B cell (primary cell): Measurements from ENCODE around the gene SLC25A13. TPM values are rescaled to one million over a fixed set of nuclear protein-coding genes. Genes with fewer than 3 reads are reported as not detected.

ENCODE experiments used
- ATAC-seq: fragments of 200-7000 bp; cut with Tn5 transposase; one replicate; pipeline ENCODE4 v1.10.0; 2021; ENCODE audit warnings: low read depth, mild to moderate bottlenecking, moderate number of reproducible peaks, moderate library complexity
- CTCF ChIA-PET: fragments of 350-600 bp; sonication (Branson Sonifier 250); formaldehyde crosslinking; loops from one replicate; lab custom pipeline; 2021; ENCODE audit warnings: antibody characterized with exemption, inconsistent platforms; lab: Charles Lee
- POLR2A ChIA-PET: fragments of 350-600 bp; sonication (Branson Sonifier 250); formaldehyde crosslinking; loops from one replicate; lab custom pipeline; 2021; ENCODE audit warnings: antibody characterized with exemption; lab: Charles Lee
- DNase-seq: peaks from one replicate; pipeline ENCODE4 v3.0.0; 2013
- H2AFZ ChIP-seq: 2 replicates; pipeline ENCODE4 v1.6.1; 2012; ENCODE audit warnings: mild to moderate bottlenecking, low read depth, low read length; ENCODE audit not compliant: insufficient read depth, poor library complexity, severe bottlenecking
- H3K27ac ChIP-seq, 2 donors: 1 replicate in 1 of 2; 2 replicates in 1 of 2; pipeline ENCODE4 v1.5.1; 2012 to 2013; ENCODE audit warnings: low read length in 2 of 2, mild to moderate bottlenecking in 2 of 2, moderate library complexity in 1 of 2
- H3K27me3 ChIP-seq, 4 experiments: fragments of 200-600 bp in 1 of 4; sonication (generic) in 1 of 4; replicated peaks in 1 of 4; 1 replicate in 2 of 4; 2 replicates in 2 of 4; pipeline versions ENCODE4 v1.6.1 to v1.7.0; 2013 to 2016; ENCODE audit warnings: low read length in 3 of 4, mild to moderate bottlenecking in 2 of 4, mixed read lengths in 1 of 4, moderate library complexity in 1 of 4; ENCODE audit not compliant: insufficient read depth in 4 of 4, control insufficient read depth in 3 of 4; ENCODE audit errors: control extremely low read depth in 1 of 4
- H3K36me3 ChIP-seq, 2 experiments: replicated peaks in 1 of 2; 1 replicate in 1 of 2; 2 replicates in 1 of 2; pipeline versions ENCODE4 v1.6.1 to v1.7.1; 2013; ENCODE audit warnings: low read length in 1 of 2; ENCODE audit not compliant: insufficient read depth in 2 of 2, control insufficient read depth in 1 of 2; ENCODE audit errors: control extremely low read depth in 1 of 2, extremely low read depth in 1 of 2
- H3K4me1 ChIP-seq, 2 donors: fragments of 200-600 bp in 1 of 2; sonication (generic) in 1 of 2; 1 replicate in 1 of 2; 2 replicates in 1 of 2; pipeline versions ENCODE4 v1.5.1 to v1.6.1; 2013 to 2017; ENCODE audit warnings: low read length in 2 of 2; ENCODE audit not compliant: control insufficient read depth in 2 of 2, insufficient read depth in 2 of 2
- H3K4me2 ChIP-seq: replicated peaks from 2 replicates; pipeline ENCODE3; 2012; ENCODE audit warnings: mild to moderate bottlenecking, low read depth, low read length; ENCODE audit not compliant: poor library complexity, severe bottlenecking
- H3K4me3 ChIP-seq, 5 experiments: fragments of 200-600 bp in 1 of 5; sonication (generic) in 1 of 5; 1 replicate in 3 of 5; 2 replicates in 2 of 5; pipeline versions ENCODE4 v1.5.1 to v1.7.0; 2011 to 2016; ENCODE audit warnings: low read length in 4 of 5, mild to moderate bottlenecking in 4 of 5, low read depth in 2 of 5, control low read depth in 1 of 5, moderate library complexity in 1 of 5; ENCODE audit not compliant: insufficient read depth in 1 of 5; ENCODE audit errors: control extremely low read depth in 1 of 5, extremely low read depth in 1 of 5
- H3K79me2 ChIP-seq: fragments of 200-600 bp; sonication (generic); one replicate; pipeline ENCODE4 v1.6.0; 2016; ENCODE audit warnings: low read length; ENCODE audit not compliant: control insufficient read depth, insufficient read depth
- H3K9ac ChIP-seq: fragments of 200-600 bp; sonication (generic); 2 replicates; pipeline ENCODE4 v1.6.1; 2017; ENCODE audit warnings: mild to moderate bottlenecking, low read length, moderate library complexity
- H3K9me3 ChIP-seq, 3 donors: one replicate each; pipeline versions ENCODE4 v1.6.1 to v1.7.1; 2013; ENCODE audit warnings: low read length in 2 of 3; ENCODE audit not compliant: control insufficient read depth in 2 of 3, insufficient read depth in 1 of 3; ENCODE audit errors: control extremely low read depth in 1 of 3
- H4K20me1 ChIP-seq: 2 replicates; pipeline ENCODE4 v1.6.0; 2012; ENCODE audit warnings: mild to moderate bottlenecking, low read length; ENCODE audit not compliant: insufficient read depth, control insufficient read depth, poor library complexity, severe bottlenecking
- H3K27ac Mint-ChIP-seq: one replicate; pipeline ENCODE4 v1.8.0; 2021; ENCODE audit warnings: mixed read lengths
- H3K27me3 Mint-ChIP-seq: one replicate; pipeline ENCODE4 v1.8.0; 2021; ENCODE audit warnings: mixed read lengths
- H3K4me1 Mint-ChIP-seq: one replicate; pipeline ENCODE4 v1.8.0; 2021; ENCODE audit warnings: mixed read lengths
- H3K4me3 Mint-ChIP-seq: one replicate; pipeline ENCODE4 v1.8.0; 2021; ENCODE audit warnings: mixed read lengths
- H3K9me3 Mint-ChIP-seq: one replicate; pipeline ENCODE4 v1.8.0; 2022; ENCODE audit warnings: mixed read lengths; ENCODE audit not compliant: insufficient read depth
- EZH2 ChIP-seq: IDR thresholded peaks from 2 replicates; pipeline ENCODE4 v1.6.1; 2012; ENCODE audit warnings: borderline replicate concordance, low read depth, mild to moderate bottlenecking, moderate library complexity, low read length; ENCODE audit not compliant: insufficient read depth, poor library complexity, severe bottlenecking
- WGBS: methylation state at CpG from one replicate; pipeline ENCODE4 v1.1.5; 2013; ENCODE audit warnings: missing lambda C conversion rate; ENCODE audit not compliant: insufficient coverage; 5-methylcytosine and 5-hydroxymethylcytosine counted together
- intact Hi-C: fragments of 100-400 bp; cut with micrococcal nuclease; formaldehyde crosslinking; loops from one replicate; pipeline ENCODE4 v1.10.0; 2022
- polyA plus RNA-seq: library from polyadenylated mRNA; depleted of rRNA; stranded (reverse); fragments of >200 nt; gene quantifications from 2 replicates; pipeline ENCODE4 v1.2.3, GENCODE V29; 2012
- total RNA-seq, 2 donors: library from RNA; stranded (reverse); fragments of 120-200 nt in 1 of 2; gene quantifications; 1 replicate in 1 of 2; 2 replicates in 1 of 2; pipeline versions ENCODE4 v1.2.3 to v1.2.4, GENCODE V29; 2013 to 2022
- TF ChIP-seq, protein P1 (sequence below): fragments of 200-600 bp; IDR thresholded peaks from one replicate; pipeline ENCODE4 v1.8.0; 2022; ENCODE audit warnings: antibody characterized with exemption, mild to moderate bottlenecking

Gene SLC25A13
- total and polyA plus RNA-seq, 2 donors (not counting 1 experiment from before 2014, with no cell fraction given), result 12.5 to 30.9 TPM

DNA sequence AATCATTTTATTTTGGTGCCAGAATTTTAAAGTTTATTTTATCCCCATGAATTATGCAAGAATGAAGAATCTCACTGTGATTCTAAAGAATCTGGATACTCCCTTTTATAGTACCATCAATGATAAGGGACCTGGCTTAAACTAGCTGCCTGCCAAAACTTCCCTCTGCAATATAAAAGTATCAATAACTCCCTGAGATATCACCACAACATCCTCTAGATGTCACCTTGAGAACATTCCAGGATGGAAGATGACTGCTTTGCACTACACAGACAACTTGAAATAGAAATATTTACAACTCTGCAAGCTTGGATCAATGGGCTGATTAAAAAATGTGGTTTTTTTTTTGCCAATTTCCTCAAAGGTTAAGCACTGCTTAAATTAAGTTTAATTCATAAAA lies 142.1 kb downstream of the SLC25A13 start:
- DNase-seq (no peak), ATAC-seq (no peak)
- Histone ChIP-seq H2AFZ (no peak overlapping the region), H3K4me2 (no peak overlapping the region), H3K27me3 (no peaks in the 10 kb centered on the region), H3K4me3 (no peak overlapping the region), H4K20me1 (no peaks in the 10 kb centered on the region), H3K27ac (no peak overlapping the region), H3K9me3 (no peaks in the 10 kb centered on the region), H3K9ac (no peak overlapping the region), H3K4me1 (no peaks in the 10 kb centered on the region), H3K79me2 (no peaks in the 10 kb centered on the region), H3K36me3 (peaks cover 5 to 38% of the 10 kb centered on the region in 2 experiments)
- no peak overlapping the region for H3K4me3 Mint-ChIP-seq
- ChIA-PET POLR2A (no interaction called here), CTCF (no interaction called here)
- H3K9me3 Mint-ChIP-seq, result no peaks in the 10 kb centered on the region
- intact Hi-C loops, result no loop called here
- TF ChIP-seq EZH2, result no peak
- TF ChIP-seq, protein P1, sequence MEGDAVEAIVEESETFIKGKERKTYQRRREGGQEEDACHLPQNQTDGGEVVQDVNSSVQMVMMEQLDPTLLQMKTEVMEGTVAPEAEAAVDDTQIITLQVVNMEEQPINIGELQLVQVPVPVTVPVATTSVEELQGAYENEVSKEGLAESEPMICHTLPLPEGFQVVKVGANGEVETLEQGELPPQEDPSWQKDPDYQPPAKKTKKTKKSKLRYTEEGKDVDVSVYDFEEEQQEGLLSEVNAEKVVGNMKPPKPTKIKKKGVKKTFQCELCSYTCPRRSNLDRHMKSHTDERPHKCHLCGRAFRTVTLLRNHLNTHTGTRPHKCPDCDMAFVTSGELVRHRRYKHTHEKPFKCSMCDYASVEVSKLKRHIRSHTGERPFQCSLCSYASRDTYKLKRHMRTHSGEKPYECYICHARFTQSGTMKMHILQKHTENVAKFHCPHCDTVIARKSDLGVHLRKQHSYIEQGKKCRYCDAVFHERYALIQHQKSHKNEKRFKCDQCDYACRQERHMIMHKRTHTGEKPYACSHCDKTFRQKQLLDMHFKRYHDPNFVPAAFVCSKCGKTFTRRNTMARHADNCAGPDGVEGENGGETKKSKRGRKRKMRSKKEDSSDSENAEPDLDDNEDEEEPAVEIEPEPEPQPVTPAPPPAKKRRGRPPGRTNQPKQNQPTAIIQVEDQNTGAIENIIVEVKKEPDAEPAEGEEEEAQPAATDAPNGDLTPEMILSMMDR, result no peak
- H3K27me3 Mint-ChIP-seq, result no peaks in the 10 kb centered on the region
- no peak overlapping the region for H3K27ac Mint-ChIP-seq
- H3K4me1 Mint-ChIP-seq, result no peaks in the 10 kb centered on the region

DNA sequence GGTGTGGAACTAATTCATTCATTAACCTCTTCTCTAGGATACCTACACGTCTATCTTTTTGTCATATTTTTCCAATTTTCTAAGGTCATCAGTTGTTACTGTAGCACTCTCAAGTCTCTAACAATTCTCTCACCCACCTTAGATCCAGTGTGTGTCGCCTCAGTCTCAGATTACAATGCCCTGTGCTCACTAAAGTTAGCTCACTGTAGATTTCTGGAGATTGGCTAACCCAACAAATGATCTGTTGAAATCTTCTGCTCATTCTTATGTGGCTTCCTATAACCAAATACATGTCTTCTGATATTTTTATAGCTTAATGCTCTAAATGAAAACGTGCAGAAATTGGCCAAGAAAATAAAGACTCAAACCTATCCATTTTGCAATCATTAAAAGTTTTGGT lies 142.6 kb downstream of the SLC25A13 start:
- H3K27ac Mint-ChIP-seq, result no peak overlapping the region
- no peak overlapping the region for H3K4me3 Mint-ChIP-seq
- no peaks in the 10 kb centered on the region for H3K27me3 Mint-ChIP-seq
- no peak overlapping the region for H2AFZ ChIP-seq
- H3K9ac ChIP-seq, result no peak overlapping the region
- H3K4me2 ChIP-seq, result no peak overlapping the region
- H3K4me1 ChIP-seq, result no peaks in the 10 kb centered on the region
- H3K4me3 ChIP-seq, result no peak overlapping the region
- no peaks in the 10 kb centered on the region for H3K27me3 ChIP-seq
- no peak overlapping the region for H3K27ac ChIP-seq
- peaks cover 3 to 33% of the 10 kb centered on the region in 2 experiments for H3K36me3 ChIP-seq
- no peaks in the 10 kb centered on the region for H3K9me3 ChIP-seq
- 83% methylated on average over 2 of the region's 3 CpGs for WGBS
- ChIA-PET CTCF (no interaction called here), POLR2A (no interaction called here)
- no peak for TF ChIP-seq EZH2
- TF ChIP-seq, protein P1, result no peak
- no peaks in the 10 kb centered on the region for H4K20me1 ChIP-seq
- intact Hi-C loops, result no loop called here
- H3K79me2 ChIP-seq, result no peaks in the 10 kb centered on the region
- ATAC-seq (no peak), DNase-seq (no peak)
- H3K9me3 Mint-ChIP-seq, result no peaks in the 10 kb centered on the region
- H3K4me1 Mint-ChIP-seq, result no peaks in the 10 kb centered on the region
